Tibial nerve (tissue), 4 donors: ENCODE data around the gene CERS2.

Experiments
- CTCF ChIP-seq, 5 experiments: fragments of 200-600 bp in 3 of 5; fragments of 450-650 bp in 2 of 5; sonication (generic) in 3 of 5; IDR thresholded peaks; one replicate each; pipeline ENCODE4 v1.5.1; 2016 to 2019; ENCODE audit warnings: antibody characterized with exemption in 5 of 5, mild to moderate bottlenecking in 3 of 5, moderate library complexity in 2 of 5
- EP300 ChIP-seq, 2 donors: sonication (generic); formaldehyde crosslinking; IDR thresholded peaks; one replicate each; pipeline ENCODE4 v1.6.1; 2017; ENCODE audit warnings: antibody characterized with exemption in 2 of 2, mild to moderate bottlenecking in 1 of 2
- POLR2A ChIP-seq, 2 donors: fragments of 450-650 bp; IDR thresholded peaks; one replicate each; pipeline ENCODE4 v1.6.1; 2017; ENCODE audit warnings: antibody characterized with exemption in 2 of 2, mild to moderate bottlenecking in 2 of 2, moderate library complexity in 2 of 2

- TF ChIP-seq CTCF (IDR thresholded peaks at IDR 0.05): no peak
- TF ChIP-seq EP300 (IDR thresholded peaks at IDR 0.05): no peak
- no peak for TF ChIP-seq POLR2A (IDR thresholded peaks at IDR 0.05)
Measured at GRCh38 chr1:151005729-151006319, 31.2 kb upstream of the CERS2 start.
